Osteoblast (primary cell): ENCODE data around the gene TEKT5. TPM values are rescaled to one million over a fixed set of nuclear protein-coding genes. Genes with fewer than 3 reads are reported as not detected.

ENCODE experiments used
- DNase-seq: peaks from one replicate; pipeline ENCODE4 v3.0.0; 2011; ENCODE audit warnings: low spot score, mixed read lengths; ENCODE audit not compliant: insufficient read length; ENCODE audit errors: missing footprints
- H2AFZ ChIP-seq: 2 replicates; pipeline ENCODE4 v1.6.0; 2011; ENCODE audit warnings: mild to moderate bottlenecking, low read length
- H3K27ac ChIP-seq: 2 replicates; pipeline ENCODE4 v1.5.1; 2011; ENCODE audit warnings: mild to moderate bottlenecking, low read depth, low read length, moderate library complexity
- H3K27me3 ChIP-seq: 2 replicates; pipeline ENCODE4 v1.6.0; 2012; ENCODE audit warnings: mild to moderate bottlenecking, control low read depth, inconsistent platforms, low read length, moderate library complexity; ENCODE audit not compliant: insufficient read depth
- H3K36me3 ChIP-seq: 2 replicates; pipeline ENCODE4 v1.5.1; 2011; ENCODE audit warnings: mild to moderate bottlenecking, low read length, control low read depth, moderate library complexity; ENCODE audit not compliant: insufficient read depth
- H3K4me1 ChIP-seq: 2 replicates; pipeline ENCODE4 v1.5.1; 2011; ENCODE audit warnings: mild to moderate bottlenecking, low read length, control low read depth, moderate library complexity; ENCODE audit not compliant: insufficient read depth
- H3K4me2 ChIP-seq: 2 replicates; pipeline ENCODE4 v1.6.0; 2011; ENCODE audit warnings: mild to moderate bottlenecking, low read length; ENCODE audit not compliant: insufficient read depth
- H3K4me3 ChIP-seq: fragments of 200-600 bp; sonication (generic); 3 replicates; pipeline ENCODE4 v1.5.1; 2012; ENCODE audit warnings: mild to moderate bottlenecking, low read length, inconsistent platforms; ENCODE audit not compliant: insufficient read depth
- H3K79me2 ChIP-seq: 2 replicates; pipeline ENCODE4 v1.6.0; 2012; ENCODE audit warnings: mild to moderate bottlenecking, low read length, control low read depth, inconsistent platforms; ENCODE audit not compliant: insufficient read depth
- H3K9me3 ChIP-seq: 2 replicates; pipeline ENCODE4 v1.5.1; 2011; ENCODE audit warnings: low read depth, low read length, control low read depth
- H4K20me1 ChIP-seq: 2 replicates; pipeline ENCODE4 v1.6.0; 2012; ENCODE audit warnings: mild to moderate bottlenecking, low read length, control low read depth; ENCODE audit not compliant: insufficient read depth
- CTCF ChIP-seq: IDR thresholded peaks from 2 replicates; pipeline ENCODE4 v1.5.1; 2011; ENCODE audit warnings: mild to moderate bottlenecking, low read depth, low read length, moderate library complexity; ENCODE audit errors: extremely low read depth
- total RNA-seq: library from RNA; depleted of rRNA; stranded (reverse); fragments of >200 nt; gene quantifications from 2 replicates; pipeline ENCODE4 v1.2.3, GENCODE V29; 2012

The TEKT5 gene
- total RNA-seq, 1 donor, result 0.36 TPM

GRCh38 chr16:10740845-10741208 lies 46.1 kb upstream of the TEKT5 start:
- TF ChIP-seq CTCF, result no peak
- no peak for DNase-seq
- peaks cover 30% of the 10 kb centered on the region for H3K4me1 ChIP-seq

GRCh38 chr16:10740000-10740844 lies 45.5 kb upstream of the TEKT5 start:
- Histone ChIP-seq H3K4me1 (peaks cover 30% of the 10 kb centered on the region), H3K4me2 (no peak overlapping the region), H3K27ac (no peak overlapping the region), H2AFZ (no peak overlapping the region), H3K79me2 (peaks cover 2% of the 10 kb centered on the region), H3K9me3 (no peaks in the 10 kb centered on the region), H3K27me3 (no peaks in the 10 kb centered on the region), H3K36me3 (no peaks in the 10 kb centered on the region), H3K4me3 (no peak overlapping the region), H4K20me1 (no peaks in the 10 kb centered on the region)
- no peak for DNase-seq
- TF ChIP-seq CTCF, result no peak

More at GRCh38 chr16:10740845-10741208, 46.1 kb upstream of the TEKT5 start:
- Histone ChIP-seq H3K4me3 (no peak overlapping the region), H3K27me3 (no peaks in the 10 kb centered on the region), H2AFZ (no peak overlapping the region), H3K79me2 (peaks cover 2% of the 10 kb centered on the region), H3K36me3 (no peaks in the 10 kb centered on the region), H3K9me3 (no peaks in the 10 kb centered on the region), H4K20me1 (no peaks in the 10 kb centered on the region), H3K4me2 (no peak overlapping the region), H3K27ac (no peak overlapping the region)

GRCh38 chr16:10738231-10739077 lies 43.7 kb upstream of the TEKT5 start:
- TF ChIP-seq CTCF, result no peak
- H3K4me2 ChIP-seq, result peak overlapping the region; percentile 4

GRCh38 chr16:10737068-10737625 lies 42.4 kb upstream of the TEKT5 start:
- H3K79me2 ChIP-seq, result no peaks in the 10 kb centered on the region
- DNase-seq, result no peak

More at GRCh38 chr16:10738231-10739077, 43.7 kb upstream of the TEKT5 start:
- Histone ChIP-seq H3K27ac (peak overlapping the region; percentile 68), H3K36me3 (no peaks in the 10 kb centered on the region), H3K4me1 (peaks cover 24% of the 10 kb centered on the region), H3K9me3 (no peaks in the 10 kb centered on the region), H3K27me3 (no peaks in the 10 kb centered on the region), H3K79me2 (no peaks in the 10 kb centered on the region), H3K4me3 (no peak overlapping the region), H2AFZ (peak overlapping the region; percentile 56), H4K20me1 (no peaks in the 10 kb centered on the region)
- DNase-seq, result no peak

More at GRCh38 chr16:10737068-10737625, 42.4 kb upstream of the TEKT5 start:
- H3K36me3 ChIP-seq, result no peaks in the 10 kb centered on the region
- peak overlapping the region; percentile 68 for H3K27ac ChIP-seq
- TF ChIP-seq CTCF, result peak; percentile 90
- no peaks in the 10 kb centered on the region for H3K9me3 ChIP-seq
- H3K4me1 ChIP-seq, result peaks cover 19% of the 10 kb centered on the region
- peak overlapping the region; percentile 86 for H2AFZ ChIP-seq
- H3K27me3 ChIP-seq, result no peaks in the 10 kb centered on the region
- no peaks in the 10 kb centered on the region for H4K20me1 ChIP-seq
- H3K4me3 ChIP-seq, result peak overlapping the region; percentile 52
- peak overlapping the region; percentile 75 for H3K4me2 ChIP-seq
